Natural killer cell (primary cell): ENCODE results near the gene CTNNA3. TPM values are rescaled to one million over a fixed set of nuclear protein-coding genes. Genes with fewer than 3 reads are reported as not detected.

Experiments
- ATAC-seq, 3 donors: fragments of 150-1000 bp in 2 of 3; fragments of 200-7000 bp in 1 of 3; cut with Tn5 transposase; 1 replicate in 1 of 3; 2 replicates in 2 of 3; pipeline ENCODE4 v1.10.0; 2021; ENCODE audit warnings: mild to moderate bottlenecking in 2 of 3, moderate library complexity in 2 of 3
- DNase-seq, 2 donors: peaks; one replicate each; pipeline versions ENCODE4 v3.0.0 to v3.0.0-alpha.2; 2013 to 2021; ENCODE audit warnings: mixed read lengths in 1 of 2
- H3K27ac ChIP-seq: one replicate; pipeline ENCODE4 v1.5.1; 2013; ENCODE audit warnings: mild to moderate bottlenecking, low read length
- H3K27me3 ChIP-seq: one replicate; pipeline ENCODE4 v1.6.1; 2013; ENCODE audit warnings: low read length; ENCODE audit not compliant: control insufficient read depth, insufficient read depth
- H3K36me3 ChIP-seq: one replicate; pipeline ENCODE4 v1.6.1; 2013; ENCODE audit warnings: low read length; ENCODE audit not compliant: control insufficient read depth, insufficient read depth
- H3K4me1 ChIP-seq: one replicate; pipeline ENCODE4 v1.6.1; 2013; ENCODE audit warnings: low read length; ENCODE audit not compliant: control insufficient read depth, insufficient read depth
- H3K4me3 ChIP-seq: one replicate; pipeline ENCODE4 v1.5.1; 2013; ENCODE audit warnings: low read length
- H3K9me3 ChIP-seq: one replicate; pipeline ENCODE4 v1.6.1; 2013; ENCODE audit warnings: low read length; ENCODE audit not compliant: control insufficient read depth, insufficient read depth
- H3K27ac Mint-ChIP-seq, 2 donors: one replicate each; pipeline ENCODE4 v1.8.0; 2022; ENCODE audit warnings: mild to moderate bottlenecking in 2 of 2, mixed read lengths in 2 of 2, moderate library complexity in 1 of 2
- H3K27me3 Mint-ChIP-seq, 2 donors: one replicate each; pipeline ENCODE4 v1.8.0; 2022; ENCODE audit warnings: low read depth in 2 of 2, mixed read lengths in 2 of 2
- H3K36me3 Mint-ChIP-seq: one replicate; pipeline ENCODE4 v1.8.0; 2022; ENCODE audit warnings: mixed read lengths
- H3K4me1 Mint-ChIP-seq, 2 donors: one replicate each; pipeline ENCODE4 v1.8.0; 2022; ENCODE audit warnings: mixed read lengths in 2 of 2
- H3K4me3 Mint-ChIP-seq: one replicate; pipeline ENCODE4 v1.8.0; 2022; ENCODE audit warnings: mild to moderate bottlenecking, moderate library complexity, mixed read lengths
- H3K9me3 Mint-ChIP-seq, 2 donors: one replicate each; pipeline ENCODE4 v1.8.0; 2022; ENCODE audit warnings: mixed read lengths in 2 of 2
- CTCF ChIP-seq: fragments of 200-600 bp; IDR thresholded peaks from one replicate; pipeline ENCODE4 v1.8.0; 2022; ENCODE audit warnings: antibody characterized with exemption
- WGBS: methylation state at CpG from one replicate; pipeline ENCODE4 v1.1.7; 2013; ENCODE audit warnings: missing lambda C conversion rate; ENCODE audit not compliant: insufficient coverage; 5-methylcytosine and 5-hydroxymethylcytosine counted together
- intact Hi-C: fragments of 100-400 bp; cut with micrococcal nuclease; formaldehyde crosslinking; loops from one replicate; pipeline ENCODE4 v1.14.2; 2022
- total RNA-seq, 4 donors: library from RNA; stranded (reverse); fragments of 120-200 nt in 1 of 4; gene quantifications; one replicate each; pipeline versions ENCODE4 v1.2.3 to v1.2.4, GENCODE V29; 2013 to 2022

CTNNA3 gene
- total RNA-seq, 3 donors from 2014 or later (not counting 1 experiment from before 2014, with no cell fraction given) = not detected

GRCh38 chr10:66025186-66025585 is 1670.8 kb downstream of the CTNNA3 start:
- H3K27ac ChIP-seq = no peak overlapping the region
- intact Hi-C loops = no loop called here
- H3K4me3 ChIP-seq = no peak overlapping the region
- no peaks in the 10 kb centered on the region for H3K27me3 ChIP-seq
- H3K36me3 ChIP-seq = no peaks in the 10 kb centered on the region
- H3K9me3 ChIP-seq = no peaks in the 10 kb centered on the region
- H3K4me3 Mint-ChIP-seq = no peak overlapping the region
- no peak overlapping the region for H3K27ac Mint-ChIP-seq
- peaks cover 17 to 19% of the 10 kb centered on the region in 2 donors for H3K9me3 Mint-ChIP-seq
- TF ChIP-seq CTCF = no peak
- no peak for DNase-seq
- H3K36me3 Mint-ChIP-seq = no peaks in the 10 kb centered on the region
- no peak for ATAC-seq
- H3K4me1 Mint-ChIP-seq = no peaks in the 10 kb centered on the region
- no peaks in the 10 kb centered on the region for H3K27me3 Mint-ChIP-seq
- H3K4me1 ChIP-seq = no peaks in the 10 kb centered on the region

DNA sequence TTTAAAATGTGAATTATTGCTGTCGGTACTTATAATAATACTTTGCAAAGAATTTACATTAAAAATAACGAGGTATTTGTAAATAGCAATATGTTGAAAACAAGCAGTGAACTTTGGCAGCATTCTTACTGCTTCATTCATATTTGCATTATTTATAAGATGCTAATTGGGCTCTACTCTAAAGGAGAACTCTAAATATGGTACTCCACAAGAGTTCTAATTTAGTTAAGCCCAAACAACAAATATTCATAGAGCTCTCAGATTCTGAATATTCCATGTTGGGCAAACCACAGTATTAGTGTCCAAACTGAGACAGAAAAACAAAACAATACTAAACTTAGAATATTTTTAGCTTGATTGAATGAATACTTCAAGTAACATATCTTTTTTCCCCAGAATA is 1674.6 kb downstream of the CTNNA3 start:
- WGBS = no CpG with 5 or more reads among the region's 2 CpGs
- H3K9me3 Mint-ChIP-seq = peaks cover 10 to 21% of the 10 kb centered on the region in 2 donors

GRCh38 chr10:66008221-66008620 is 1687.8 kb downstream of the CTNNA3 start:
- no peaks in the 10 kb centered on the region for H3K27me3 ChIP-seq
- Mint-ChIP-seq H3K9me3 (peaks cover 11 to 15% of the 10 kb centered on the region in 2 donors), H3K4me1 (no peaks in the 10 kb centered on the region), H3K36me3 (peaks cover 5% of the 10 kb centered on the region), H3K27me3 (no peaks in the 10 kb centered on the region), H3K4me3 (no peak overlapping the region), H3K27ac (no peak overlapping the region)
- H3K9me3 ChIP-seq = peaks cover 3% of the 10 kb centered on the region
- no peaks in the 10 kb centered on the region for H3K4me1 ChIP-seq
- no peak overlapping the region for H3K27ac ChIP-seq
- TF ChIP-seq CTCF = no peak
- DNase-seq (no peak), ATAC-seq (no peak)
- intact Hi-C loops = no loop called here
- no peaks in the 10 kb centered on the region for H3K36me3 ChIP-seq
- no peak overlapping the region for H3K4me3 ChIP-seq
- WGBS = 95% methylated on average over 4 of the region's 5 CpGs

More for the DNA sequence above, 1674.6 kb downstream of the CTNNA3 start:
- no peak overlapping the region for H3K27ac ChIP-seq
- no peaks in the 10 kb centered on the region for H3K36me3 ChIP-seq
- no peak for TF ChIP-seq CTCF
- no peaks in the 10 kb centered on the region for H3K27me3 ChIP-seq
- no peaks in the 10 kb centered on the region for H3K4me1 Mint-ChIP-seq
- no peaks in the 10 kb centered on the region for H3K27me3 Mint-ChIP-seq
- no peaks in the 10 kb centered on the region for H3K36me3 Mint-ChIP-seq
- DNase-seq = no peak
- ATAC-seq = no peak
- no peaks in the 10 kb centered on the region for H3K9me3 ChIP-seq
- H3K27ac Mint-ChIP-seq = no peak overlapping the region
- no peak overlapping the region for H3K4me3 ChIP-seq
- H3K4me3 Mint-ChIP-seq = no peak overlapping the region
- intact Hi-C loops = no loop called here
- H3K4me1 ChIP-seq = no peaks in the 10 kb centered on the region

GRCh38 chr10:66006411-66006810 is 1689.6 kb downstream of the CTNNA3 start:
- ATAC-seq (no peak), DNase-seq (no peak)
- no peaks in the 10 kb centered on the region for H3K27me3 Mint-ChIP-seq
- H3K27me3 ChIP-seq = no peaks in the 10 kb centered on the region
- H3K27ac ChIP-seq = no peak overlapping the region
- intact Hi-C loops = no loop called here
- no peak overlapping the region for H3K27ac Mint-ChIP-seq
- H3K4me3 ChIP-seq = no peak overlapping the region
- peaks cover 11 to 14% of the 10 kb centered on the region in 2 donors for H3K9me3 Mint-ChIP-seq
- no peaks in the 10 kb centered on the region for H3K36me3 ChIP-seq
- TF ChIP-seq CTCF = no peak
- H3K4me1 Mint-ChIP-seq = no peaks in the 10 kb centered on the region
- no peaks in the 10 kb centered on the region for H3K4me1 ChIP-seq
- peaks cover 5% of the 10 kb centered on the region for H3K36me3 Mint-ChIP-seq
- peaks cover 3% of the 10 kb centered on the region for H3K9me3 ChIP-seq
- H3K4me3 Mint-ChIP-seq = no peak overlapping the region
- 73% methylated on average over 3 of the region's 4 CpGs for WGBS
